ENCODE measurements around the gene SPRR4.

Gene SPRR4

DNA sequence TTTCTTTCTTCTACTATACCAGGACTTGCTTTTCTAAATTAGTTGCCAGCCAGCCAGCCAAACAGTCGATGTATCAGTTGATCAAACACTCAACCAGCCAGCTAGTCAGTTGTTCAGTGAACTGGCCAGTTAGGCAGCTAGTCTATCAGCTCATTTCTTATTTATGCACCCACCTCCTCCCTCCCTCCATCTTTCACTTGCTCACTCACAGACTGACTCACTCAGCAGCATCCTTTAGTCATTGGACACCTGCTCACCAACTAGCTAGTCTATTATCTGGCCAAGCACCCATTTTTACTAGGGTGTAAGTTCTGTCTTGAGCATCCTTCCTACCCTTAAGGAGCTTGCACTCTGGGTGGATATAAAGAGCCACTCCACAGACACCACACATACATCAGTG is 5.9 kb upstream of the SPRR4 start:
- DNase-seq (ENCODE audit: insufficient read length, low spot score) = no peak
- FAIRE-seq = no peak

GRCh38 chr1:152965853-152966252 is 4.6 kb upstream of the SPRR4 start:
- FAIRE-seq = no peak
- no peak for DNase-seq (ENCODE audit: insufficient read length, low spot score)

DNA sequence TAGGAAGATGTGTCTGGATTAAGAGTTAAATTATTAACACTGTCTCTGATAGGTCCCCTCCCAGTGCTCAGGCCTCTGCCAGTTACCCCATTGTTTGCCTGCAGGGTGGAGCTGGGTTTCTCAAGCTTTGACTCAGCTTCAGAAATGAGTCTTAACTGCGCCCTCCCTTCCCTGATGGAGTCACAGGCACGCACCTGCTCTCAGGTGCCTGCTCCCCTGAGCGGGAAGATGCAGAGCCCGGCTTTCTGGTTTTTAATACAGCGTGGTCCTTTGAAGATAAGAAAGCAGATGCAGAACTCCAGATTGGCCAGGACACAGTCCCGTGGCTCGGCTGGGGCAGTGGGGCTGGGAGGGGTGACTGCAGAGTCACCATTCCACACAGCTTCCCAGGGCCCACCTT is 3.2 kb upstream of the SPRR4 start:
- no peak for DNase-seq (ENCODE audit: insufficient read length, low spot score)
- FAIRE-seq = no peak

GRCh38 chr1:152968248-152968647 is 2.2 kb upstream of the SPRR4 start:
- peak; percentile 93 for FAIRE-seq
- peak; percentile 10 for DNase-seq (ENCODE audit: insufficient read length, low spot score)

DNA sequence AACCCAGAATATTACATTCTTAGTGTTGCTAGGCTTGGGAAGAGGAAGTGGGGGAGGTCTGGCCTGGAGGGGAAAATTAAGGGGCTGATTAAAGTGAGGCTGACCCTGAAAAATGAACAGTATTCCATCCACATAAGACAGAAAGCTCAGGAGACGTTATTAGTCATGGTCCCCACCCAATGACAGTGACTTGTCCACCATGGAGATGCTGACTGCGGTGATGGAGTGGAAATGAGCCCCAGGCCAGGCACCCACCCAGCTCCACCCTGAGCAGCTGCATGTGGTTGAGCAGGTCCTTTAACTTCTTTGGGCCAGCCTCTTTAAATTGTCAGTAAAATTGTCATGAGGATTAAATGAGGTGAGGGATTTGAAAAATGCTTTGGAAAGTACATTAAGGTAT is 1.4 kb upstream of the SPRR4 start:
- no peak for DNase-seq (ENCODE audit: insufficient read length, low spot score)
- FAIRE-seq = no peak

DNA sequence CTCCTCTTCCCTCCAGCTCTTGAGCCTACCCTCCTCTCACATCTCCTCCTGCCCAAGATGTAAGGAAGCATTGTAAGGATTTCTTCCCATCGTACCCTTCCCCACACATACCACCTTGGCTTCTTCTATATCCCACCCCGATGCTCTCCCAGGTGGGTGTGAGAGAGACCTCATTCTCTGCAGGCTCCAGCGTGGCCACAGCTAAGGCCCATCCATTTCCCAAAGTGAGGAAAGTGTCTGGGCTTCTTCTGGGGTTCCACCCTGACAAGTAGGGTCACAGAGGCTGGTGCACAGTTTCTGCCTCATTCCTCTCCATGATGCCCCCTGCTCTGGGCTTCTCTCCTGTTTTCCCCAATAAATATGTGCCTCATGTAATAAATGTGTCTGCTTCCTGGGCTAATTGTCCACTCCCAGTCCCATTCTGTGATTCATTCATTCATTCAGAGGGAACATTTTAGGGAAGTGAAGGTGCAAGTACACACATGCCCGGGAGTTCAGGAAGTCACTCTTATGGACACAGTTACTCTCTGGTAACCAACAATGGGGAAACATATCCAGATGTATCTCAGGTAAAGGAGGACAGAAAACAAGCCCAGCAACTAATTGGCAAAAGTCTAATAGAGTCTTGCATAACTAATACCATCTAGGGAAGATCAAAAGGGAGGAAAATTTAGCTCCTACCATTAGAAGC is 1.9 kb downstream of the SPRR4 start:
- DNase-seq (ENCODE audit: insufficient read length, low spot score) (no peak), FAIRE-seq (no peak)

DNA sequence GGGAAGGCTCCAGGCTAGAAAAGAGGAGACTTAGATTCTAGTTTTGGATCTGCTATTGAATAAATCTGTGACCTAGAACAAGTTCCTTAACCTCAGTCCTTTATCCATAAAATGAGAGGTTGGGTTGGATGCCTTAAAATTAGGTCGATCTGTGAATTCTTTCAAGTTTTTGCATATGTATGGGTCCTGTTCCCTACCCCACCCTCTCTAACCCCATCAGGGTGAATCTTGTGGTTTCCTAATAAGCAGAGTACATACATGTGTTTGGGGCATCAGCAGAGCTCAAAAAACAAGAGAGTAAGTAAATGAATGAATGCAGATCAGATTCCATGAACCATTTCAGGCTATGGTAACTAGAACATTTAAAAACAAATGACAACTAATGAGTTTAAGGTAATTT is 6.2 kb downstream of the SPRR4 start:
- DNase-seq (ENCODE audit: insufficient read length, low spot score) (no peak), FAIRE-seq (no peak)

GRCh38 chr1:152977614-152978013 is 7.2 kb downstream of the SPRR4 start:
- FAIRE-seq = no peak
- no peak for DNase-seq (ENCODE audit: insufficient read length, low spot score)

DNA sequence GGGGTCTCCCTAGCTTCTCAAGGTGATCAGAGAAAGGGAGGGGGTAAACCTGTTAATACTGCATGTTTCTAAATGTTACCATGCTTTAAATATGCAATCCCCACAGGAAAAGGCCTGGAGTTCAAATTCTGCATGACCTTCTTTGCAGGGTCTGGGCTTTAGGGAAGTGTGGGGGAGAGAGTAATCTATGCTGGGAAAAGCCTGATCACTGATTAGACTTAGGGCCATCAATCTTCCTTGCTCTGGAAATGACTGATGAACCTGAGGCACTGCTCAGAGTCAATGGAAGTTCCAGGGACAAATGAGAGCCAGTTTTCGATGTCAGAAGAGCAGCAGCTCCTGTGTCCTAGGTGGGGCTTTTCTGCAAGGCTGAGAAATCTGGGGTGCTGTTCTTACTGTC is 10.2 kb downstream of the SPRR4 start:
- DNase-seq (ENCODE audit: insufficient read length, low spot score) (no peak), FAIRE-seq (no peak)

DNA sequence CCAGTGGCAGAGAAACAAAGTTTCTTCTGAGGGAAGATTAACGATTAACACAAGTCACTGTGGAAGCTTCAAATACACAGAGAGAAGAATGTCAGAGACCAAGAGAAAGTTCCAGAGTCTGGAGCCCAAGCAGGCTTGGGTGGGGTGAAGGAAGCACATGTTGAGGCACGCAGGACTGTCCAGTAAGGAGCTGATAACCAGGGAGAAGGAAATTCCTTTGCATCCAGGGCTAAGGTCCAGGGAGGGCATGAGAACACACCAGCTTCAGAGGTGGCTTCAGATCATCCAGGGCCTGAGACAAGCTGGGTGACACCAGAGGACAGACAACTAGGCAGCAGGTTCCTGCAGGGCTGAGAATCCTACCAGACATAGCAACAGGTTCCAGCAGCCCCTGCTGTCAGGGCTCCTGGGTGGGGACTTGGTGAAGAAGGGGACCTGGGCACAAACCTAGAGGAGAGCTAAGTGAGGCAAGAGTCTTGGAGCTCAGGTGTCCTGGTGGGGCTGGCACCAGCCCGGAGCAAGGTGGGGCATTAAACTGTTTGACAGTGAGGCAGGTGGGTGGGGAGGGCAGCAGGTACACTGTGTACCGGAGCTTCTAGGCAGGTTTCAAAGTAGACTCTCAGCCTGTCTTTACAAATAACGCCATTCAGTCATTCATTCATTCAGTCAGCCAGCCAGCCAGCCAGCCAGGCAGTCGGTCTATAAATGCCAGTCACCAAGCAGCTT is 10.9 kb downstream of the SPRR4 start:
- no peak for FAIRE-seq
- no peak for DNase-seq (ENCODE audit: insufficient read length, low spot score)

DNA sequence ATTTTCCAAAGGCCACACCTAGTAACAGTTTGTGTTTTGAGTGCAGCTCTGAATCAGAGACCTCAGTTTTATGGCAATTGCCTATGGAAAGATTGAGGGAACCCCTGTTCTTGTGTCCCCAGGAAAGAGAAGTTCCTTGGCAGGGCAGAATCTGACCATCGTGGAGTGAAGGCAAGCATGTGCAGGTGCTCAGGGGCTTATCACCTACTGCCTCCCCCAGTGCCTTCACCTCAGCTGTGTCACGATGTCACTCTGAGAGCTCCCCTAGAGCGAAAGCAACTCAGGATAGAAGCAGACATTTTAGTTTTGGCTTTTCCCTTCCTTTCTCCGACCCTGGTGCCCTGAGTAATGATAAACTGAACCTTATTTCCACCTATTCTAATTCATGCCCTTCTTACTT is 11.6 kb downstream of the SPRR4 start:
- no peak for FAIRE-seq
- DNase-seq (ENCODE audit: insufficient read length, low spot score) = no peak

- DNase-seq (ENCODE audit: insufficient read length, low spot score) = no peak
- FAIRE-seq = no peak
Measured at GRCh38 chr1:152983234-152983633, 12.8 kb downstream of the SPRR4 start.

GRCh38 chr1:152983743-152984142 is 13.3 kb downstream of the SPRR4 start, which contains the start of gene SPRR1A:
SPRR1A (plus strand) TSS chr1:152984081; CDS start chr1:152985231, 1,150 bp downstream.
- no peak for DNase-seq (ENCODE audit: insufficient read length, low spot score)
- FAIRE-seq = no peak

GRCh38 chr1:152986578-152986977 is 16.1 kb downstream of the SPRR4 start:
- no peak for FAIRE-seq
- DNase-seq (ENCODE audit: insufficient read length, low spot score) = no peak

- DNase-seq (ENCODE audit: insufficient read length, low spot score) = no peak
- FAIRE-seq = no peak
Measured at GRCh38 chr1:152993186-152993585, 22.7 kb downstream of the SPRR4 start.

- FAIRE-seq (no peak), DNase-seq (ENCODE audit: insufficient read length, low spot score) (no peak)
Measured at GRCh38 chr1:152995842-152996241, 25.4 kb downstream of the SPRR4 start.

- DNase-seq (ENCODE audit: insufficient read length, low spot score) (no peak), FAIRE-seq (no peak)
Measured at GRCh38 chr1:152996633-152997400, 26.4 kb downstream of the SPRR4 start.

DNA sequence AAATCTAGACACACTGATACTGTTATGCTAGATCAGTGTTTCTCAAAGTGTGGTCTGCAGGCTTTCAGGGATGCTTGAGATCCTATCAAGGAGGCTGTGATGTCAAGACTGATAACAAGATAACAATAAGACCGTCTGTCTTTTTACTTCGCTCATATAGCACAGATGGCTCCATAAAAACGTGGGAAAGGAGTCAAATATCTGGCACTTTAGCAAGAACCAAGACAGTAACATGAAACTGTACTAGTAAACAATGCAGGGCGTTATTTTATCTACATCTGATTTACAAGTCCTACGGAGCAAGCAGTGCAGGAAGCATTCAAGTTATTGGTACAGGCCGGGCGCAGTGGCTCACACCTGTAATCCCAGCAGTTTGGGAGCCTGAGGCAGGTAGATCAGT is 27.5 kb downstream of the SPRR4 start:
- FAIRE-seq = no peak

GRCh38 chr1:152998476-152998875 is 28.0 kb downstream of the SPRR4 start:
- no peak for FAIRE-seq

More for the DNA sequence above, 27.5 kb downstream of the SPRR4 start:
- DNase-seq (ENCODE audit: insufficient read length, low spot score) = no peak

DNA sequence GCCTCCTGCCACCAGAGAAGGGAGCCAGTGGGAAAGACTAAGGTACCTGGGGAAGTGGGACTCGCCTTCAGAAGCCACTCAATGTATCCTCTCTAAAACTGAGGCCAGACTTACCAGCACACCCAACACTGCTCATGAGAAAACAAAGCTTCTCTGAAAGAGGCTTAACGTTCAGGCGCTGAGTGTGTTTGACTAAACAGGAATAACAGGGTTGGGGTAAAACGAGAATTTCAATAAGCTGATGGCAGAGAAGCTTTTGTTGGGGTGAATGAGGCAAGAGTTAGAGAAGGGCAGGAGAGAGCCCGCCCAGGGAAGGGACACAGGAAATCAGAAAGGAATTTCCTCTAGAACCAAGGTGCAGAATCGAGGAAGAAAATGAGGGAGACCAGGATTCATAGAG is 29.4 kb downstream of the SPRR4 start:
- no peak for DNase-seq (ENCODE audit: insufficient read length, low spot score)
- no peak for FAIRE-seq

More at GRCh38 chr1:152998476-152998875, 28.0 kb downstream of the SPRR4 start:
- no peak for DNase-seq (ENCODE audit: insufficient read length, low spot score)

DNA sequence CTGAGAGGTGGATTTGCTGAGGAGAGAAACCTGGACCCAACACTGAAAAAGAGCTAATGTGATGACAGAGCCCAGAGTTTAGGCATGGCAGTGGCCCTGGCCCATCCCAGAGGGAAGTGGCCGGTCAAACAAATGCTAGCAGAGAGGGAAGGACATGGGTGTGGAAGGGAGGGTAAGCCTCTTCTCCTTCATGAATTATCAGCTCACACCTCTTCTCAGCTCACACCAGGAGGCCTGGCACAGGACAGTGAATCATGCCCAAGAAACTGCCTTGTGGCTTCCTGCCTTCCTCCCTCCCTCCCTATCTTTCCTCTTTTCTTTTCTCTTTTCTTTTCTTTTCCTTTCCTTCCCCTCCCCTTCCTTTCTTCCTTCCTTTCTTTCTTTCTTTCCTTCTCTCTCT is 29.8 kb downstream of the SPRR4 start:
- DNase-seq (ENCODE audit: insufficient read length, low spot score) (no peak), FAIRE-seq (no peak)

- no peak for DNase-seq (ENCODE audit: insufficient read length, low spot score)
- FAIRE-seq = no peak
Measured at GRCh38 chr1:153001382-153001781, 30.9 kb downstream of the SPRR4 start, which contains the start of gene SPRR3. SPRR3 (plus strand) TSS chr1:153001749; CDS start chr1:153003021, 1,272 bp downstream.
